Measurements from ENCODE around the gene NSF. TPM values are rescaled to one million over a fixed set of nuclear protein-coding genes. Genes with fewer than 3 reads are reported as not detected.
"Not testable (repeated sequence)": the region's sequence is repeated elsewhere in the genome, so short reads cannot be mapped to it uniquely, and the experiment has no call there.

NSF gene
- polyA plus RNA-seq, 1 experiment = 86.2 TPM

DNA sequence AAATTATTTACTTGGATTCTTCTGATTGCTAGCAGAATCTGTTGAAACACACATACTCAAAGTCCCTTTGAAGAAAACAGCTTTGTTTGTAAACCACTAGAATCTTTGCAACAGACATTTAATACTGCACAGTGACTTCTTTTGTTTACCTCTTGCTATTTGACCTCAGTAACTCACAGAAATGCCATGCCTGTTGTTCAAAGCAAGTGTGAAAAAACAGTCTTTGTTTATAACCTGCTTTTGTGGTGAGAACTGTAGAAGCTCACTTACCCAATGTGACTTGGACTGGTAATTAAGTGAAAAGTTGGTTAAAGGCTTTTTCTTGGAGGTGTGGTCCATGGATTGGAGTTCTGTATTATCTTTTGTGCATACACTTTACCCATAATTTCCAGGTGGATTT is 44.4 kb downstream of the NSF start:
- CTCF ChIA-PET; H3K4me3 ChIP-seq (ENCODE audit: low read depth, low read length); H3K9me3 ChIP-seq (ENCODE audit: control insufficient read depth, insufficient read depth, low read length); H3K27ac ChIP-seq (ENCODE audit: low read depth, low read length); H3K27me3 ChIP-seq (ENCODE audit: control insufficient read depth, insufficient read depth, low read length); DNase-seq (ENCODE audit: low read depth, low spot score): not testable (repeated sequence)
- POLR2A ChIA-PET = interaction anchor here (0.6 kb wide), 2 partner anchors 142 to 823 kb away, joined by 3 to 5 read pairs; no protein-coding TSS in a partner anchor

GRCh38 chr17:46641861-46642656 is 51.6 kb downstream of the NSF start:
- H3K27ac ChIP-seq (ENCODE audit: low read depth, low read length); POLR2A ChIA-PET; DNase-seq (ENCODE audit: low read depth, low spot score); H3K27me3 ChIP-seq (ENCODE audit: control insufficient read depth, insufficient read depth, low read length); H3K9me3 ChIP-seq (ENCODE audit: control insufficient read depth, insufficient read depth, low read length); H3K4me3 ChIP-seq (ENCODE audit: low read depth, low read length); CTCF ChIA-PET: not testable (repeated sequence)

DNA sequence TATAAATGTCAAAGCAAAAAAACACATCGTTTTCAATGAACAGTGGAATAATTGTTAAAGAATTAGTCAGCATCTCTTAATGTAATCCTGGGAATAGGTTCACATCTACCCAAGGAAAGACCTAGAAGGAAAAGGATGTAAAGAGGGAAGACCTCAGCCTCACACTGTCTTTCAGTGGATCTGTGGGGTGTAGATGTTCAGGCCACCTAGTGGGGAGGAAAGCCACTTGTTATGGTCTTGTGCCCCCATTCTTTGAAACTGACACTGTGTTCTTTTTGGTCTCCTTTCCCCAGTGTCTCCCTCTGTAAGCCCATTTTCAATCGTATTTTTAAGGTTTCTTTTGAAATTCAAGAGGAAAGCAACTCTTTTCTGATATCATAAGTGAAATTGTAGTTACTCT is 56.8 kb downstream of the NSF start:
- H3K9me3 ChIP-seq (ENCODE audit: control insufficient read depth, insufficient read depth, low read length); POLR2A ChIA-PET; DNase-seq (ENCODE audit: low read depth, low spot score); H3K4me3 ChIP-seq (ENCODE audit: low read depth, low read length); H3K27ac ChIP-seq (ENCODE audit: low read depth, low read length); CTCF ChIA-PET; H3K27me3 ChIP-seq (ENCODE audit: control insufficient read depth, insufficient read depth, low read length): not testable (repeated sequence)

- POLR2A ChIA-PET; CTCF ChIA-PET; H3K27ac ChIP-seq (ENCODE audit: low read depth, low read length); H3K9me3 ChIP-seq (ENCODE audit: control insufficient read depth, insufficient read depth, low read length); DNase-seq (ENCODE audit: low read depth, low spot score); H3K4me3 ChIP-seq (ENCODE audit: low read depth, low read length); H3K27me3 ChIP-seq (ENCODE audit: control insufficient read depth, insufficient read depth, low read length): not testable (repeated sequence)
Measured at GRCh38 chr17:46647688-46648278, 57.3 kb downstream of the NSF start.

GRCh38 chr17:46649246-46649645 is 58.8 kb downstream of the NSF start:
- H3K9me3 ChIP-seq (ENCODE audit: control insufficient read depth, insufficient read depth, low read length); POLR2A ChIA-PET; H3K27me3 ChIP-seq (ENCODE audit: control insufficient read depth, insufficient read depth, low read length); DNase-seq (ENCODE audit: low read depth, low spot score); H3K27ac ChIP-seq (ENCODE audit: low read depth, low read length); H3K4me3 ChIP-seq (ENCODE audit: low read depth, low read length); CTCF ChIA-PET: not testable (repeated sequence)

- POLR2A ChIA-PET; H3K27ac ChIP-seq (ENCODE audit: low read depth, low read length); H3K9me3 ChIP-seq (ENCODE audit: control insufficient read depth, insufficient read depth, low read length); DNase-seq (ENCODE audit: low read depth, low spot score); H3K27me3 ChIP-seq (ENCODE audit: control insufficient read depth, insufficient read depth, low read length); CTCF ChIA-PET; H3K4me3 ChIP-seq (ENCODE audit: low read depth, low read length): not testable (repeated sequence)
Measured at GRCh38 chr17:46652024-46652643, 61.7 kb downstream of the NSF start.

- H3K27ac ChIP-seq (ENCODE audit: low read depth, low read length); H3K27me3 ChIP-seq (ENCODE audit: control insufficient read depth, insufficient read depth, low read length); H3K9me3 ChIP-seq (ENCODE audit: control insufficient read depth, insufficient read depth, low read length); DNase-seq (ENCODE audit: low read depth, low spot score); H3K4me3 ChIP-seq (ENCODE audit: low read depth, low read length); POLR2A ChIA-PET; CTCF ChIA-PET: not testable (repeated sequence)
Measured at GRCh38 chr17:46658235-46658634, 67.8 kb downstream of the NSF start.

- POLR2A ChIA-PET, CTCF ChIA-PET: not testable (repeated sequence)
Measured at GRCh38 chr17:46659702-46660101, 69.2 kb downstream of the NSF start.

DNA sequence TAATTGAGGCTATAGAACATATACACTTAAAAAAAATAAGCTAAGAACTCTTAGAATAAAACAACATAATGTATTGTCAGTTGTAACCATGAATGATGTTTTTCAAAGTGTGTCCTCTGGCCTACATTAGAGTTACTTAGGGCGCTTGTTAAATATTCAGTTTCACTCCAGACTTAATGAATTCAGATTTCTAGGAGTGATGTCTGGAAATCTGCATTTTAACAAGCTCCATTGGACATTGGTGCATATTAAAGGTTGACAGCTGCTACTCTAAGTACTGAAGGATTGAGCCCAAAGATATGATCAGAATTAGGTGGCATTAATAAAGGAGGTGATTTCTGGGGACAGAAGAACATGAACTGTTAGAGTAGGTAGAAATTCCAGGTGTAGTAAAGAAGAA is 72.7 kb downstream of the NSF start:
- H3K4me3 ChIP-seq (ENCODE audit: low read depth, low read length); H3K27me3 ChIP-seq (ENCODE audit: control insufficient read depth, insufficient read depth, low read length); H3K9me3 ChIP-seq (ENCODE audit: control insufficient read depth, insufficient read depth, low read length); H3K27ac ChIP-seq (ENCODE audit: low read depth, low read length); POLR2A ChIA-PET; CTCF ChIA-PET; DNase-seq (ENCODE audit: low read depth, low spot score): not testable (repeated sequence)

More at GRCh38 chr17:46659702-46660101, 69.2 kb downstream of the NSF start:
- H3K4me3 ChIP-seq (ENCODE audit: low read depth, low read length); DNase-seq (ENCODE audit: low read depth, low spot score); H3K27me3 ChIP-seq (ENCODE audit: control insufficient read depth, insufficient read depth, low read length); H3K9me3 ChIP-seq (ENCODE audit: control insufficient read depth, insufficient read depth, low read length); H3K27ac ChIP-seq (ENCODE audit: low read depth, low read length): not testable (repeated sequence)

GRCh38 chr17:46663552-46663951 is 73.1 kb downstream of the NSF start:
- POLR2A ChIA-PET; H3K27ac ChIP-seq (ENCODE audit: low read depth, low read length); CTCF ChIA-PET; H3K27me3 ChIP-seq (ENCODE audit: control insufficient read depth, insufficient read depth, low read length); H3K9me3 ChIP-seq (ENCODE audit: control insufficient read depth, insufficient read depth, low read length); DNase-seq (ENCODE audit: low read depth, low spot score); H3K4me3 ChIP-seq (ENCODE audit: low read depth, low read length): not testable (repeated sequence)

GRCh38 chr17:46665969-46666368 is 75.5 kb downstream of the NSF start:
- H3K27ac ChIP-seq (ENCODE audit: low read depth, low read length); H3K4me3 ChIP-seq (ENCODE audit: low read depth, low read length); H3K9me3 ChIP-seq (ENCODE audit: control insufficient read depth, insufficient read depth, low read length); POLR2A ChIA-PET; H3K27me3 ChIP-seq (ENCODE audit: control insufficient read depth, insufficient read depth, low read length); CTCF ChIA-PET; DNase-seq (ENCODE audit: low read depth, low spot score): not testable (repeated sequence)

- POLR2A ChIA-PET; H3K27ac ChIP-seq (ENCODE audit: low read depth, low read length); DNase-seq (ENCODE audit: low read depth, low spot score); H3K4me3 ChIP-seq (ENCODE audit: low read depth, low read length); H3K27me3 ChIP-seq (ENCODE audit: control insufficient read depth, insufficient read depth, low read length); H3K9me3 ChIP-seq (ENCODE audit: control insufficient read depth, insufficient read depth, low read length); CTCF ChIA-PET: not testable (repeated sequence)
Measured at GRCh38 chr17:46670789-46671188, 80.3 kb downstream of the NSF start.

All from AG04450 (cell line).